GM12891 (cell line): ENCODE data around the gene PLEKHA5.

ENCODE experiments used
- DNase-seq: peaks from one replicate; pipeline ENCODE4 v3.0.0; 2011; ENCODE audit warnings: low spot score; ENCODE audit not compliant: insufficient read length
- FAIRE-seq: peaks from 2 replicates; lab custom pipeline; 2011; peaks lifted over from hg19 to GRCh38; lab: Jason Lieb, UNC
- PAX5 ChIP-seq: IDR thresholded peaks from 2 replicates; pipeline ENCODE4 v1.6.1; 2011; ENCODE audit warnings: low read length, moderate library complexity, mild to moderate bottlenecking; ENCODE audit not compliant: insufficient read depth, severe bottlenecking
- POLR2A ChIP-seq: IDR thresholded peaks from 2 replicates; pipeline ENCODE4 v1.6.1; 2011; ENCODE audit warnings: low read depth, low read length, control low read depth
- POLR2AphosphoS5 ChIP-seq: IDR thresholded peaks from 2 replicates; pipeline ENCODE4 v1.6.1; 2011; ENCODE audit warnings: low read depth, low read length, control low read depth
- POU2F2 ChIP-seq: IDR thresholded peaks from 2 replicates; pipeline ENCODE4 v1.6.1; 2011; ENCODE audit warnings: low read depth, mild to moderate bottlenecking, control low read depth, low read length, moderate library complexity
- SPI1 ChIP-seq: IDR thresholded peaks from 2 replicates; pipeline ENCODE4 v1.6.1; 2011; ENCODE audit warnings: low read depth, low read length, control low read depth
- TAF1 ChIP-seq: IDR thresholded peaks from 2 replicates; pipeline ENCODE4 v1.6.1; 2011; ENCODE audit warnings: low read depth, low read length, control low read depth

Gene PLEKHA5

DNA sequence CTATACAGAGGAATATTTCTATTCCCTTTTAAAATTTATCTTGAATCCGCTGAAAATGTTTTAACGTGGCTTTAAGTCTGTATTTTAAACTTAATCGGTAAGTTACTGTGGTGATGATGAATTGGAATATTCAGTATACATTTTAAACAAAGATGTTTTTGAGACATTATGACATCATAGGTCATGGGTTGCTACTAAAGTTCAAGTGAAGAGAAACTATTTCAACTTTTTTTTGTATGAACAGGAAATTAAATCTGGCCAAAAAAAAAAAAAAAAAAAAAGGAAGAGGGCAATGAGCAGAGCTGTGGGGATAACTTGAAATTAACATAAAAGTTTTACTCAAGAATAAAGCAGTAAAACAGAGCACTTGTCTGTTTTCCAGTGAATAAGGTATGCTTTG is 109.0 kb downstream of the PLEKHA5 start:
- no peak for DNase-seq
- no peak for TF ChIP-seq PAX5
- no peak for TF ChIP-seq TAF1
- no peak for TF ChIP-seq POLR2AphosphoS5
- TF ChIP-seq SPI1 = no peak
- TF ChIP-seq POU2F2 = no peak
- TF ChIP-seq POLR2A = no peak
- FAIRE-seq = no peak

DNA sequence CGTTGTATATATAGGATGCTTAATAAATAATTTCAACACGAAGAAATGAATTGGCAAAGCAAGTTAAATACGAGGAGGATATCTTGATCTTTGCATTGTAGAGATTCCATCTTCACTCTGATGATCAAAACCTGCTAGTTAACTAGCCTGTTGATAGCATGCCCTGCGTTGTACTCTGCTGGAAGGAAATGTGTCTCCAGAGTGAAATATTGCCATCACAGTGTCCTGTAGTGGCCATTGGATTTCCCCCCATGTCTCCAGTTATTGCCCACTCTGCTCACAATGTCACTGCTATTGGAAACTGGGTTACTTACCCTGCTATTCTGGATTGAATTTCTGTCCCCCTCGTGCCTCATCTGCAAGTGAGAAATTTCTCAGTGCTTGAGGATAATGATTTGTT is 109.6 kb downstream of the PLEKHA5 start:
- DNase-seq (no peak), FAIRE-seq (no peak)
- no peak for TF ChIP-seq POLR2AphosphoS5
- no peak for TF ChIP-seq POU2F2
- no peak for TF ChIP-seq SPI1
- TF ChIP-seq TAF1 = no peak
- no peak for TF ChIP-seq POLR2A
- no peak for TF ChIP-seq PAX5

DNA sequence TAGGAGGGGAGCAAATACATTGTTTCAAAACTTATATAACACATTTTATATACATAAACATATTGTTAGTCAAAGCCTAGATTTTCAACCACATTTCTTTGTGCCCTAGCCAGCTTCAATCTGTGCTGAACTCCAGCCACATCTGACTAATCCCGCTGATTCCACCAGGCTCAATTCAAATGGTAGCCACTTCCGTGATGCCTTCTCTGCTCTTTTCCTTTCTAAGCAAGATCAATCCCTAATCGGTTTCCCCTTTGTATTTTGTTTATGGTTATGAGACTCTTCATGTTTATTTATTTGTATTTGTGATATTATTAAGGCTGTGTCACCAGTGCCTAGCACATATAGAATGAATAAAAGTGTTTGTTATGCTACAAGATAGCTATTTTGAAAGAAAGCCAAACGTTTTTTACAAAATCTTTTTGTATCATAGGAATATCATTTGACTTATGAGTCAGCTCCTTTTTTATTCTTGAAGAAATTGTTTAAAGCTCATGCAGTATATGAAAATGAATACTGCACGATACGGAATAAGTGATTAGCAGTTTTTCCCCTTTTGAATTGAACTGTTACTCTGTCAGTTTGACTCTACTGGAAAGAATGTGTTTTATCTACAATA is 110.2 kb downstream of the PLEKHA5 start:
- FAIRE-seq = no peak
- no peak for DNase-seq
- no peak for TF ChIP-seq POU2F2
- no peak for TF ChIP-seq TAF1
- TF ChIP-seq PAX5 = no peak
- no peak for TF ChIP-seq POLR2AphosphoS5
- TF ChIP-seq SPI1 = no peak
- TF ChIP-seq POLR2A = no peak

DNA sequence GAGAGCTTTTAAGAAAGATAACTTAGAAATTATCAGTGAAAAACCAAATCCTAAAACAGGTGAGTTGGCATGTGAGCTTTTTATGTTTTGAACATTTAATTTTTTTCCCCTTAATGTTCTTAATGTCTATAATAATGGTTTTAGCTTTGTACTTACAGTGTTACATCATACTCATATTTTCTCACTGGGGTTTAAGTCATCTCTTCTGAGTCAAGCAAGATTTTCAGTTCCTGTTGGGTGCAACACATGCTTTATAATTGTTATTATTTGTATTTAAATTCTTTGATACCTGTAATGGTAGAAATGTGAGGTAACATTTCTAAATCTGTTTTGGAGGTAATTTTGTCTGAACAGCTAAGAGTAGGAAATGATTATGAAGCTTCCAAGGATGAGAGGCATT is 113.0 kb downstream of the PLEKHA5 start:
- FAIRE-seq = no peak
- DNase-seq = no peak
- TF ChIP-seq PAX5 (no peak), POLR2A (no peak), POLR2AphosphoS5 (no peak), POU2F2 (no peak), SPI1 (no peak), TAF1 (no peak)

DNA sequence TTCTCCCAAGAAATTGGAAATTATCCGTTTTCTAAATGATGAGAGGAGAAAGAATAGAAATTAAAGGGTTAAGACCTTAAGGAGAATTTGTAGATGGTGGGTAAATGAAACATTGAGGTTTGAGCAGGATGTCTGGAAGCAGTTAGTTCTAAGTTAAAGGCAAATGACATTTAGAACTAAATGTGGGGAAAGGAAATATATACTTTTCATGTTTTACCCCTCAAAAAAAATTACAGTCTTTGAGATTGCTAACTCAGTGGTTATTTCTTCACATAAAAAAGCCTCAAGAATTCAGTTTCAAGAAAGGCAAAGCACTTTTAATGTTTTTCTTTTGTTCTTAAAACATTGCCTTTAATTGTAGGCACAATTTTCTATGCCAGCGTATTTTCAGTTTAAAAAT is 114.0 kb downstream of the PLEKHA5 start:
- no peak for FAIRE-seq
- TF ChIP-seq POLR2AphosphoS5 (no peak), SPI1 (no peak), PAX5 (no peak), POLR2A (no peak)
- DNase-seq = no peak

DNA sequence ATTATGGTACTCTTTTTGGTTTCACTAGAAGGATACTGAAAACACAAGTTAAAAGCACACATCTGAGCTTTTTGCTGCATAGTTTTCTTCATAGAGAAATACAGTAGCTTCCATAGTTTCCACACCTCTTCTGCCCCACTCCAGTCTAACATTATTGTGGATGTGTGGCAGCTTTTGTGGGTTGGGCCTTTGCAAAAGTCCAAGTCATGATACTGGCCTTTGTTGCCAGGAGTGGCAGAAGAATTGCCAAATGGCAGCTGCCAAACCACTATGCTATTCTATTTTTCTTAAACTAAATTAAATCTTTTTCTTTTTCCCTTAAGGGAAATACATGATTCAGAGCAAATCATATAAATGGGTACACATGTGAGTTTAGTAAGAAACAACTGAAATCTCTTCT is 114.8 kb downstream of the PLEKHA5 start:
- DNase-seq (no peak), FAIRE-seq (no peak)
- TF ChIP-seq PAX5 = no peak
- no peak for TF ChIP-seq TAF1
- TF ChIP-seq POLR2A = no peak
- no peak for TF ChIP-seq POLR2AphosphoS5
- no peak for TF ChIP-seq POU2F2
- TF ChIP-seq SPI1 = no peak

DNA sequence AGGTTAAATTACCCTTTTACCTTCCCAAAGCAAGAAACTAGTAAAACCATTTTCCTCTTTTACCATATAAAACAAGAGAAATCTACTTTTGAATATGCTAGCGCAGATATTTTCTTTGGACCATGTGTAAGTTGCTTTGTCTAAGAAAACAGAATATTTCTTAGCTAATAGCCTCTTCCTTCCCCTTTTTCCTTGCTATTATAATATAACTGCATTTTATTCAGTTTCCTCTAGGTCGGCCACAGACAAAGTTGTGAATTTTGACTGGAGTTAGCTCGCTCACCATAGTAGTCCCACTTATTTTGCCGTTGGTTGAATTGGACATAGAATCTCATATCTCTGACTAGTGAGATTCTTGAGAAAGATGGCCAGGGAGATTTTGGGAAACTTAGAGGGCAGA is 115.6 kb downstream of the PLEKHA5 start:
- DNase-seq (no peak), FAIRE-seq (no peak)
- TF ChIP-seq POLR2A = no peak
- TF ChIP-seq SPI1 = no peak
- TF ChIP-seq TAF1 = no peak
- no peak for TF ChIP-seq PAX5
- no peak for TF ChIP-seq POU2F2
- TF ChIP-seq POLR2AphosphoS5 = no peak

DNA sequence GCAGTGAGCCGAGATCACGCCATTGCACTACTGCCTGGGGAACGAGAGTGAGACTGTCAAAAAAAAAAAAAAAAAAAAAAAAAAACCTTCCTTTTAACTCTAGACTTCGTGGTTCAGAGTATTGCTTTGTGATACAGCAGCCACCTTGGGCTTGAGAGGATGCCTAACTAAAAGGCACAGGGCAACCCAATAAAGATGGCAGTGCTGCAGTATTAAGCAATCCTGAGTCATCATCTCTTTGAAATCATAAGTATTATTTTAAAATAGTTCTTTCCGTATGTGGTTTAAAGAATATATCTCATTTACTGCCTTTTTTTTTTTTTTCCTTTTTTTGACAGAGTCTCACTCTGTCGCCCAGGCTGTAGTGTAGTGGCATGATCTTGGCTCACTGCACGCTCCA is 116.1 kb downstream of the PLEKHA5 start:
- no peak for DNase-seq
- no peak for TF ChIP-seq TAF1
- TF ChIP-seq POU2F2 = no peak
- no peak for TF ChIP-seq PAX5
- no peak for TF ChIP-seq POLR2AphosphoS5
- no peak for TF ChIP-seq SPI1
- no peak for TF ChIP-seq POLR2A
- no peak for FAIRE-seq

DNA sequence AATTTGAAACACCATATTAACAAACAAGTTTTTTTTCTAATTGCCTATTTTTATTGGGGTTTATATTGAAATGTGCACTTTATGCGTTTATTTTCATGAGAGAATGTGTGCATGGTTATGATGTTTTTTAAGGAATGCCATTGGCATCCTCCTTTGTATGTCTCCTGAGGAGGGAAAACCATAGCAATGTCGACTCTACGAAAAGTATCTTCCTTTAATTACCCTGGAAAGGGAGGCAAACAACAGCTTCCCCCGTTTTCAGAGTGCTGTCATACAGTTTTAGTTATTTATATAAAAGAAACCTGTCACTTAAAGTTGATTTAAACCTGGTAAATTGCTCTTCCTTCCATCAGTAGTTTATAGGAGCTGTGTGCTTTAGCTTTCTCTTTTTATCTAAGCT is 117.4 kb downstream of the PLEKHA5 start:
- TF ChIP-seq POLR2A = no peak
- no peak for TF ChIP-seq POU2F2
- DNase-seq (no peak), FAIRE-seq (no peak)

DNA sequence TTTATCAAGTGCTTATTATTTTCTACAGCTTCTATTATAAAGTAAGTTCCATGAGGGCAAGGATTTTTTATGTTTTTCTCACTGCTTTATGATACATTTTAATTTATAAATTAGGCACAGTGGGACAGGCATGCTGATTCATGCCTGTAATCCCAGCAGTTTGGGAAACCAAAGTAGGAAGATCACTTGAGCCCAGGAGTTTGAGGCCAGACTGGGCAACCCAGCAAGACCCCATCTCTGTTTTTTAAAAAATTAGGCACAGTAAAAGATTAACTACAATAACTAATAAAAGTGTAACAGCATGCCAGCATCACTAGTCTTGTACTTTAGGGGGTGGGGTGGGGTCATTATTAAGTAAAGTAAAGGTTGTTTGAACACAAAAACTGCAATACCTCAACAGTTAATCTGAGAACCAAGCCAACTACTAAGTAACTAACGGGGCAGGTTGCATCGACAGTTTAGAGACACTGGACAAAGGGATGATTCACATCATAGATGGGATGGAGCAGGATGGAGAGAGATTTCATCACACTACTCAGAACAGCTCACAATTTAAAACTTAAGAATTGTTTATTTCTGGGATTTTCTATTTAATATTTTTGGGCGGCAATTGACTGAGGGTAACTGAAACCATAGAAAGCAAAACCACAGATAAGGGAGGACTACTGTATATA is 119.5 kb downstream of the PLEKHA5 start:
- no peak for DNase-seq
- TF ChIP-seq SPI1 = no peak
- no peak for TF ChIP-seq PAX5
- TF ChIP-seq POU2F2 = no peak
- TF ChIP-seq TAF1 = no peak
- no peak for TF ChIP-seq POLR2A
- TF ChIP-seq POLR2AphosphoS5 = no peak
- no peak for FAIRE-seq
